ENCODE results near the gene NUDT8. TPM values are rescaled to one million over a fixed set of nuclear protein-coding genes. Genes with fewer than 3 reads are reported as not detected.

The NUDT8 gene
- total and polyA plus RNA-seq, 10 of the 15 experiments (the other 5 are each of a cell fraction or from before 2014, with no cell fraction given) = 0.32 to 18.2 (median 9.8) TPM

DNA sequence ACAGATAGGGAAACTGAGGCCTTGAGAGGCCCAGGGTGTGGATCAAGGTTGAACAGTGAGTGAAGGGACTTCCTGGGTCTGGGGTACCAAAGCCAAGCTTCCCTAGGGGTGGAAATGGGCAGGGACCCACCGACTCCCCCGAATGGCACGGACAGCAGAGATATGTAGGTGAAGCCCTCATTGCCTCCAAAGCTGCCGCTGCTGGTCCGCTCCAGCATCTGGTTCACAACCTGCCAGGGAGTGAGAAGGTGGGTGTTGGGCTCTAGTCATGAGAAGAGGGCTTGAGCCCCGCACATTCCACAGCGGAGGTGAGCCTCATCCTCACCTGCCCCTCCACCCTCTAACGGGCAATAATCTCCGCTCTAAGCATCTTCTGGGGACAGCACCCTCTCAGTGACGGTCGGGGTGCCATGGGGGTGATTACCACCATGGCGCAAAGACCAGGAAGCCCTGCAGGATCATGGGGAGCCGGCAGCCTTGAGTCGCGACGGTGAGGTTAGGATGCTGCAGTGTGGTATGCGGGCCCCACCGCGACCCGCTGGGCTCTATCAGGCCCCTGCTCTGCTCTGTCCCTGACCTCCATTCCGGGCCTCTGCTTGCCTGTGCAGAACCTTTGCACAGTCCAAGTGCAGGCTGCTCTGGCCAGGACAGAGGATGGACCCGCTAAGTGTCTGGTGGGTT lies 33.9 kb upstream of the NUDT8 start (continued):
- no peak for TF ChIP-seq SIN3A (IDR thresholded peaks at IDR 0.05; ENCODE audit: low read depth, low read length)
- TF ChIP-seq, protein P1, sequence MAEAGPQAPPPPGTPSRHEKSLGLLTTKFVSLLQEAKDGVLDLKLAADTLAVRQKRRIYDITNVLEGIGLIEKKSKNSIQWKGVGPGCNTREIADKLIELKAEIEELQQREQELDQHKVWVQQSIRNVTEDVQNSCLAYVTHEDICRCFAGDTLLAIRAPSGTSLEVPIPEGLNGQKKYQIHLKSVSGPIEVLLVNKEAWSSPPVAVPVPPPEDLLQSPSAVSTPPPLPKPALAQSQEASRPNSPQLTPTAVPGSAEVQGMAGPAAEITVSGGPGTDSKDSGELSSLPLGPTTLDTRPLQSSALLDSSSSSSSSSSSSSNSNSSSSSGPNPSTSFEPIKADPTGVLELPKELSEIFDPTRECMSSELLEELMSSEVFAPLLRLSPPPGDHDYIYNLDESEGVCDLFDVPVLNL (IDR thresholded peaks at IDR 0.05; ENCODE audit: low read depth, low read length) = no peak
- TF ChIP-seq, protein P2, sequence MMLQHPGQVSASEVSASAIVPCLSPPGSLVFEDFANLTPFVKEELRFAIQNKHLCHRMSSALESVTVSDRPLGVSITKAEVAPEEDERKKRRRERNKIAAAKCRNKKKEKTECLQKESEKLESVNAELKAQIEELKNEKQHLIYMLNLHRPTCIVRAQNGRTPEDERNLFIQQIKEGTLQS (IDR thresholded peaks at IDR 0.05; ENCODE audit: borderline replicate concordance, extremely low read depth, low read depth, low read length) = no peak
- TF ChIP-seq ZNF207 (IDR thresholded peaks at IDR 0.05; ENCODE audit: borderline replicate concordance) = no peak
- TF ChIP-seq SKIL (IDR thresholded peaks at IDR 0.05; ENCODE audit: low read depth, poor library complexity, severe bottlenecking) = no peak
- no peak for TF ChIP-seq TBL1XR1 (IDR thresholded peaks at IDR 0.05; ENCODE audit: low read depth, low read length)
- TF ChIP-seq SREBF1 (IDR thresholded peaks at IDR 0.05; ENCODE audit: low read length) = no peak
- TF ChIP-seq PBX3 (IDR thresholded peaks at IDR 0.05; ENCODE audit: insufficient replicate concordance, low read depth, low read length) = no peak
